ENCODE measurements around the gene FAM168A. TPM values are rescaled to one million over a fixed set of nuclear protein-coding genes. Genes with fewer than 3 reads are reported as not detected.

FAM168A gene
- total RNA-seq, 2 experiments from 2014 or later = 10.1 to 23.7 TPM

GRCh38 chr11:73566422-73566821 lies 31.5 kb downstream of the FAM168A start:
- no peak for DNase-seq (ENCODE audit: low spot score)
- ChIA-PET POLR2A (interaction anchor here (0.5 to 0.6 kb wide), 2 partner anchors 20 to 32 kb away, joined by 3 to 6 read pairs; no protein-coding TSS in a partner anchor), CTCF (ENCODE audit: unreplicated experiment) (no interaction called here)
- Histone ChIP-seq H3K9me2 (ENCODE audit: insufficient read depth, low read length) (no peaks in the 10 kb centered on the region), H3K4me1 (ENCODE audit: insufficient read depth, low read length, poor library complexity, severe bottlenecking) (no peaks in the 10 kb centered on the region), H3K79me2 (ENCODE audit: insufficient read depth, low read depth, low read length) (no peaks in the 10 kb centered on the region), H3K27ac (ENCODE audit: low read depth, low read length, poor library complexity, severe bottlenecking) (no peak overlapping the region), H3K4me2 (ENCODE audit: low read length) (no peak overlapping the region), H3K4me3 (ENCODE audit: low read depth, low read length, poor library complexity, severe bottlenecking) (no peak overlapping the region), H3K36me3 (ENCODE audit: insufficient read depth, low read length) (peaks cover 4% of the 10 kb centered on the region; the same call in 1 of the 2 replicates), H2AFZ (ENCODE audit: low read length) (no peak overlapping the region), H3K9me3 (ENCODE audit: low read length) (no peaks in the 10 kb centered on the region), H4K20me1 (ENCODE audit: insufficient read depth, low read length) (no peaks in the 10 kb centered on the region)
- no peak for TF ChIP-seq EZH2phosphoT487 (IDR thresholded peaks at IDR 0.05; ENCODE audit: borderline replicate concordance, low read depth, low read length)
- no peak for TF ChIP-seq CTCF (conservative IDR thresholded peaks at IDR 0.05; ENCODE audit: low read length)
- BruUV-seq (replicated peaks) = no TSS peak
- intact Hi-C loops (cut with micrococcal nuclease; ENCODE audit: unreplicated experiment) = no loop called here

- no TSS peak for BruUV-seq (replicated peaks)
- Histone ChIP-seq H3K27ac (ENCODE audit: low read depth, low read length, poor library complexity, severe bottlenecking) (no peak overlapping the region), H3K9me2 (ENCODE audit: insufficient read depth, low read length) (no peaks in the 10 kb centered on the region), H4K20me1 (ENCODE audit: insufficient read depth, low read length) (no peaks in the 10 kb centered on the region), H3K4me3 (ENCODE audit: low read depth, low read length, poor library complexity, severe bottlenecking) (no peak overlapping the region), H3K79me2 (ENCODE audit: insufficient read depth, low read depth, low read length) (no peaks in the 10 kb centered on the region), H3K4me1 (ENCODE audit: insufficient read depth, low read length, poor library complexity, severe bottlenecking) (no peaks in the 10 kb centered on the region), H2AFZ (ENCODE audit: low read length) (no peak overlapping the region), H3K36me3 (ENCODE audit: insufficient read depth, low read length) (peaks cover 4% of the 10 kb centered on the region; the same call in 1 of the 2 replicates), H3K4me2 (ENCODE audit: low read length) (no peak overlapping the region), H3K9me3 (ENCODE audit: low read length) (no peaks in the 10 kb centered on the region)
- TF ChIP-seq EZH2phosphoT487 (IDR thresholded peaks at IDR 0.05; ENCODE audit: borderline replicate concordance, low read depth, low read length) (no peak), CTCF (conservative IDR thresholded peaks at IDR 0.05; ENCODE audit: low read length) (no peak)
- intact Hi-C loops (cut with micrococcal nuclease; ENCODE audit: unreplicated experiment) = no loop called here
- POLR2A ChIA-PET = interaction anchor here (0.6 to 1.0 kb wide), 2 partner anchors 19 to 33 kb away, joined by 3 read pairs; partner anchors contain the start of gene FAM168A
- DNase-seq (ENCODE audit: low spot score) = no peak
- CTCF ChIA-PET (ENCODE audit: unreplicated experiment) = no interaction called here
Measured at GRCh38 chr11:73565804-73566203, 32.1 kb downstream of the FAM168A start.

- Histone ChIP-seq H3K27ac (ENCODE audit: low read depth, low read length, poor library complexity, severe bottlenecking) (no peak overlapping the region), H3K4me2 (ENCODE audit: low read length) (no peak overlapping the region), H4K20me1 (ENCODE audit: insufficient read depth, low read length) (no peaks in the 10 kb centered on the region), H3K4me3 (ENCODE audit: low read depth, low read length, poor library complexity, severe bottlenecking) (no peak overlapping the region), H3K9me2 (ENCODE audit: insufficient read depth, low read length) (no peaks in the 10 kb centered on the region), H3K36me3 (ENCODE audit: insufficient read depth, low read length) (peaks cover 4% of the 10 kb centered on the region; the same call in 1 of the 2 replicates), H3K79me2 (ENCODE audit: insufficient read depth, low read depth, low read length) (no peaks in the 10 kb centered on the region), H3K4me1 (ENCODE audit: insufficient read depth, low read length, poor library complexity, severe bottlenecking) (no peaks in the 10 kb centered on the region), H2AFZ (ENCODE audit: low read length) (no peak overlapping the region), H3K9me3 (ENCODE audit: low read length) (no peaks in the 10 kb centered on the region)
- intact Hi-C loops (cut with micrococcal nuclease; ENCODE audit: unreplicated experiment) = no loop called here
- POLR2A ChIA-PET = interaction anchor here (0.7 kb wide), 2 partner anchors 16 to 241 kb away, joined by 3 to 4 read pairs; no protein-coding TSS in a partner anchor
- no peak for DNase-seq (ENCODE audit: low spot score)
- CTCF ChIA-PET (ENCODE audit: unreplicated experiment) = no interaction called here
- BruUV-seq (replicated peaks) = no TSS peak
- TF ChIP-seq EZH2phosphoT487 (IDR thresholded peaks at IDR 0.05; ENCODE audit: borderline replicate concordance, low read depth, low read length) (no peak), CTCF (conservative IDR thresholded peaks at IDR 0.05; ENCODE audit: low read length) (no peak)
Measured at GRCh38 chr11:73564903-73565302, 33.0 kb downstream of the FAM168A start.
